Activated CD4-positive, alpha-beta T cell treated with anti-CD3 and anti-CD28 coated beads for 36 hours (primary cell): ENCODE data around the gene FGF22. TPM values are rescaled to one million over a fixed set of nuclear protein-coding genes. Genes with fewer than 3 reads are reported as not detected.

Experiments
- ATAC-seq: fragments of 200-7000 bp; cut with Tn5 transposase; one replicate; pipeline ENCODE4 v1.10.0; 2021; ENCODE audit warnings: mild to moderate bottlenecking, moderate library complexity
- CTCF ChIA-PET: fragments of 350-600 bp; sonication (Branson Sonifier 250); formaldehyde crosslinking; loops from one replicate; lab custom pipeline; 2021; ENCODE audit warnings: antibody characterized with exemption; lab: Charles Lee
- POLR2A ChIA-PET: fragments of 350-600 bp; sonication (Branson Sonifier 250); formaldehyde crosslinking; loops from one replicate; lab custom pipeline; 2021; ENCODE audit warnings: antibody characterized with exemption, inconsistent platforms; lab: Charles Lee
- DNase-seq: peaks from one replicate; pipeline ENCODE4 v3.0.0-alpha.2; 2020
- H3K27ac Mint-ChIP-seq: one replicate; pipeline ENCODE4 v1.8.0; 2021; ENCODE audit warnings: mixed read lengths
- H3K27me3 Mint-ChIP-seq: one replicate; pipeline ENCODE4 v1.8.0; 2021; ENCODE audit warnings: mixed read lengths
- H3K36me3 Mint-ChIP-seq: one replicate; pipeline ENCODE4 v1.8.0; 2021; ENCODE audit warnings: low read depth, mixed read lengths
- H3K4me1 Mint-ChIP-seq: one replicate; pipeline ENCODE4 v1.8.0; 2021; ENCODE audit warnings: mixed read lengths
- H3K4me3 Mint-ChIP-seq: one replicate; pipeline ENCODE4 v1.8.0; 2021; ENCODE audit warnings: mild to moderate bottlenecking, moderate library complexity, mixed read lengths
- H3K9me3 Mint-ChIP-seq: one replicate; pipeline ENCODE4 v1.8.0; 2021; ENCODE audit warnings: low read depth, mixed read lengths
- intact Hi-C, 2 experiments: fragments of 100-400 bp; cut with DNase I in 1 of 2; cut with micrococcal nuclease in 1 of 2; formaldehyde crosslinking; loops; one replicate each; pipeline versions ENCODE4 v1.14.2 to v1.15.1; 2022 to 2024; cut with DNase I, micrococcal nuclease
- total RNA-seq, 2 experiments: library from RNA; stranded (reverse); gene quantifications; one replicate each; pipeline ENCODE4 v1.2.3, GENCODE V29; 2021

The FGF22 gene
- total RNA-seq, 2 experiments from 2014 or later, result not detected

DNA sequence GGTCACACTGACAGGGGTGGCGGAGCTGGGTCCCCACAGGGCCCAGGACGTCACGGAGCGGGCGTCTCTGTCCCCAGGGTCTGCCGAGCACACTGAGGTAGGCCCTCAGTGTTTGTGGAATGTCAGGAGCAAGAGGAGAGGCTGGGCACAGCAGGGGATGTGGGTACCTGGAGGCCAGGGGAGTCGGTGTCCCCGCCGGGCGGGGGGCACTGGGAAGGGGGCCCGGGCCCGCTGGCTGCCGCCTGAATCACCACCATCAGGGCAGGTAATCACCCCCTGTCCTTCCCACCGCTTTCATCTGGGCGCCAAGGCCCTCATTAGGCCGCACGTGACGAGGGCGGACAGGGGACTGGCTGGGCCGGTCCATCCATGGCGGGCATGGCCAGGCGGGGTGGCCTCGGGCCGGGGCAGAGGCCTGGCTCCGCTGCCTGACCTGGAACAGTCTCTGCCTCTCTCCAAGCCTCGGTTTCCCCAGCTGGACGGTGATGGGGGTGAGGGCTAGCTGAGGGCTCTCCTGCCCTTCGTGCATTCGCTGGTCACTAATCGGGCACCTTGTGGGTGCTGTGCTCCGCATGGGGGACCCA is 1.0 kb downstream of the FGF22 start:
- Mint-ChIP-seq H3K4me3 (no peak overlapping the region), H3K27ac (no peak overlapping the region), H3K27me3 (peaks cover 2% of the 10 kb centered on the region), H3K4me1 (peaks cover 6% of the 10 kb centered on the region), H3K9me3 (no peaks in the 10 kb centered on the region), H3K36me3 (peaks cover 3% of the 10 kb centered on the region)
- ChIA-PET CTCF (no interaction called here), POLR2A (no interaction called here)
- intact Hi-C loops, result no loop called here
- ATAC-seq (no peak), DNase-seq (no peak)

GRCh38 chr19:641702-642101 is 2.0 kb downstream of the FGF22 start:
- Mint-ChIP-seq H3K27me3 (peaks cover 2% of the 10 kb centered on the region), H3K4me1 (peaks cover 6% of the 10 kb centered on the region), H3K36me3 (peaks cover 6% of the 10 kb centered on the region), H3K4me3 (no peak overlapping the region), H3K27ac (no peak overlapping the region), H3K9me3 (no peaks in the 10 kb centered on the region)
- intact Hi-C loops, result no loop called here
- no peak for ATAC-seq
- POLR2A ChIA-PET, result interaction anchor here (0.6 kb wide), 1 partner anchor 9 kb away, joined by 3 read pairs; no protein-coding TSS in a partner anchor
- CTCF ChIA-PET, result interaction anchor here (1.0 kb wide), 1 partner anchor 13 kb away, joined by 4 read pairs; no protein-coding TSS in a partner anchor
- no peak for DNase-seq

GRCh38 chr19:642767-643727 is 3.4 kb downstream of the FGF22 start:
- intact Hi-C loops, result no loop called here
- no peak overlapping the region for H3K27ac Mint-ChIP-seq
- H3K36me3 Mint-ChIP-seq, result peaks cover 6% of the 10 kb centered on the region
- DNase-seq (no peak), ATAC-seq (no peak)
- no peaks in the 10 kb centered on the region for H3K9me3 Mint-ChIP-seq
- H3K4me1 Mint-ChIP-seq, result peaks cover 6% of the 10 kb centered on the region
- ChIA-PET POLR2A (interaction anchor here (0.6 kb wide), 1 partner anchor 13 kb away, joined by 4 read pairs; no protein-coding TSS in a partner anchor), CTCF (interaction anchor here (1.0 kb wide), 1 partner anchor 12 kb away, joined by 4 read pairs; no protein-coding TSS in a partner anchor)
- no peak overlapping the region for H3K4me3 Mint-ChIP-seq
- peaks cover 2% of the 10 kb centered on the region for H3K27me3 Mint-ChIP-seq

DNA sequence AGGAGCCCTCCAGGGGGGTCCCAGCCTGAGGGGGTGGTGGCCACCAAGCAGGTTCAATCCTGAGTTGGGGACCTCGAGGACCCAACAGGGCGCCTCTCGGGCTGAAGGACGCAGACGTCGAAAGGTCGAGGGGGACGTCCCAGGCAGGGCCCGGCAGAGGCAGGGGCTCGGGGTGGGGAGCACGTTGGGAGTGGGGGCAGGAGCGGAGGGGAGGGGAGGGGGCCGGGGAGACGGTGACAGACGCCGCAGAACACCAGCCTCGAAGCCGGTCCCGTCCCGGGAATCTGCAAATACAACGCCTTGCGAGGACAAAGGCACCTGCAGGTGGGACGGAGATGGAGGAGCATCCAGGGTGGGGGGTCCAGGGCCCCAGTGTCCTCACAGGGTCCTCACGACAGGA is 4.1 kb downstream of the FGF22 start:
- H3K27me3 Mint-ChIP-seq, result peaks cover 2% of the 10 kb centered on the region
- ChIA-PET CTCF (no interaction called here), POLR2A (no interaction called here)
- H3K9me3 Mint-ChIP-seq, result no peaks in the 10 kb centered on the region
- H3K36me3 Mint-ChIP-seq, result peaks cover 10% of the 10 kb centered on the region
- H3K4me1 Mint-ChIP-seq, result peaks cover 6% of the 10 kb centered on the region
- no peak for DNase-seq
- H3K4me3 Mint-ChIP-seq, result no peak overlapping the region
- ATAC-seq, result no peak
- no peak overlapping the region for H3K27ac Mint-ChIP-seq
- intact Hi-C loops, result no loop called here

DNA sequence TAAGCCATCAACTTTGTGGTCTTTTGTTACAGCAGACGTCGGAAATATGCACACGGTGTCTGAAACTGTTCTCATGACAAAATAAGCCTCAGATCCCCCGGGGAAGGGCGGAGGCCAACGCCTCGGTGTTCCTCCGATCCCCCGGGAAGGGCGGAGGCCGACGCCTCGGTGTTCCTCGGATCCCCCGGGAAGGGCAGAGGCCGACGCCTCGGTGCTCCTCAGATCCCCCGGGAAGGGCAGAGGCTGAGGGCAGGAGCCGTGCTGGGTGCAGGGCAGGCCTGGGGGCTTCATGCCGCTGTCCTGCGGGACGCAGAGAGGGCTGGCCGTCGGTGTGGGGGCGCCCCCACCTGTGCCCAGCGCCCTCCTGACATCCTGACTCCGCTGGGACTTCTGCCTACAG is 4.7 kb downstream of the FGF22 start:
- POLR2A ChIA-PET, result no interaction called here
- Mint-ChIP-seq H3K9me3 (no peaks in the 10 kb centered on the region), H3K27ac (no peak overlapping the region), H3K27me3 (peaks cover under 1% of the 10 kb centered on the region), H3K4me1 (peaks cover 2% of the 10 kb centered on the region), H3K4me3 (no peak overlapping the region), H3K36me3 (peaks cover 12% of the 10 kb centered on the region)
- DNase-seq, result no peak
- intact Hi-C loops, result no loop called here
- CTCF ChIA-PET, result no interaction called here
- ATAC-seq, result no peak

GRCh38 chr19:644789-645188 is 5.1 kb downstream of the FGF22 start:
- H3K27me3 Mint-ChIP-seq, result no peaks in the 10 kb centered on the region
- H3K4me1 Mint-ChIP-seq, result no peaks in the 10 kb centered on the region
- H3K36me3 Mint-ChIP-seq, result peaks cover 14% of the 10 kb centered on the region
- ATAC-seq, result no peak
- H3K4me3 Mint-ChIP-seq, result no peak overlapping the region
- ChIA-PET CTCF (no interaction called here), POLR2A (no interaction called here)
- no peak overlapping the region for H3K27ac Mint-ChIP-seq
- intact Hi-C loops, result no loop called here
- H3K9me3 Mint-ChIP-seq, result no peaks in the 10 kb centered on the region
- DNase-seq, result no peak

- ChIA-PET POLR2A (no interaction called here), CTCF (interaction anchor here (0.8 kb wide), 1 partner anchor 61 kb away, joined by 3 read pairs; no protein-coding TSS in a partner anchor)
- Mint-ChIP-seq H3K27ac (no peak overlapping the region), H3K27me3 (no peaks in the 10 kb centered on the region), H3K4me3 (no peak overlapping the region), H3K9me3 (no peaks in the 10 kb centered on the region), H3K4me1 (no peaks in the 10 kb centered on the region), H3K36me3 (peaks cover 18% of the 10 kb centered on the region)
- DNase-seq, result no peak
- intact Hi-C loops, result no loop called here
- peak; percentile 11 for ATAC-seq
Measured at GRCh38 chr19:645912-646778, 6.5 kb downstream of the FGF22 start.

DNA sequence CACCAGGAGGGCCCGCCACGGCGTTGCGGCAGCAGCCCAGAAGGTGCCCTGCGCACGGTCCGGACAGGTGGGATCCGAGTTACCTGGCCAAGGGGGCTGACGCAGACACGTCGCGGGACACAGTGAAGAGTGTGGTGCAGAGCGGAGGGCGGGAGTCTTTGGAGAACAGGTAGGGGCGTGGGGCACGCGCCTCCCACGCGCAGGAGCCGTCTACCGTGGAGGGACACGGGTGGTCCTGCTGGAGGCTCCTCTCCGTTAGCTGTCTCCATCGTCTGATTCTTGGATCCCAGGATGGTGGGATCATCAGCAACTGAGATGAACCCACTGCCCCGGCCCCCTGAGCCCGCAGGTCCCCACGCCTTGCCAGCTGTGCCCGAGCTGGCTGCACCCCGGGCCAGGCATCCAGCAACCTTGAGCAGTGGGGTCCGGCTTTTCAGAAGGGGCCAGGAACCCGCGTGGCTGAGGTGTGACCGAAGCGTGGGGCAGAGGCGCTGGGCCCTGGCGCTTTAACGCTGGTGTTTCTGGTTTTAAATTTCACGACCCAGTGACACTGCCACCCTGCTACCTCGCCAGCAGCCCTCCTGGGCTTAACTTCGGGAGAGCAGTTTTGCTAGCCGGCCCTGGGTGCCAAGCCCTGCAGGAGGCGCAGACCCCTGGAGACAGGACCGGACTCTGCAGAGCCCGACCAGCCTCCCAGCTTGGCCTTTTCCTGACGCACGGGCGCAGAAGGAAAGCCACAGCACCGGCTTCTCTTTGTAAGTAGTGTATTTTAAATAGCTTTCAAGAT is 7.3 kb downstream of the FGF22 start:
- Mint-ChIP-seq H3K36me3 (peaks cover 18% of the 10 kb centered on the region), H3K4me1 (no peaks in the 10 kb centered on the region), H3K4me3 (no peak overlapping the region), H3K9me3 (no peaks in the 10 kb centered on the region), H3K27ac (no peak overlapping the region), H3K27me3 (no peaks in the 10 kb centered on the region)
- ChIA-PET CTCF (no interaction called here), POLR2A (no interaction called here)
- intact Hi-C loops, result no loop called here
- no peak for ATAC-seq
- no peak for DNase-seq

DNA sequence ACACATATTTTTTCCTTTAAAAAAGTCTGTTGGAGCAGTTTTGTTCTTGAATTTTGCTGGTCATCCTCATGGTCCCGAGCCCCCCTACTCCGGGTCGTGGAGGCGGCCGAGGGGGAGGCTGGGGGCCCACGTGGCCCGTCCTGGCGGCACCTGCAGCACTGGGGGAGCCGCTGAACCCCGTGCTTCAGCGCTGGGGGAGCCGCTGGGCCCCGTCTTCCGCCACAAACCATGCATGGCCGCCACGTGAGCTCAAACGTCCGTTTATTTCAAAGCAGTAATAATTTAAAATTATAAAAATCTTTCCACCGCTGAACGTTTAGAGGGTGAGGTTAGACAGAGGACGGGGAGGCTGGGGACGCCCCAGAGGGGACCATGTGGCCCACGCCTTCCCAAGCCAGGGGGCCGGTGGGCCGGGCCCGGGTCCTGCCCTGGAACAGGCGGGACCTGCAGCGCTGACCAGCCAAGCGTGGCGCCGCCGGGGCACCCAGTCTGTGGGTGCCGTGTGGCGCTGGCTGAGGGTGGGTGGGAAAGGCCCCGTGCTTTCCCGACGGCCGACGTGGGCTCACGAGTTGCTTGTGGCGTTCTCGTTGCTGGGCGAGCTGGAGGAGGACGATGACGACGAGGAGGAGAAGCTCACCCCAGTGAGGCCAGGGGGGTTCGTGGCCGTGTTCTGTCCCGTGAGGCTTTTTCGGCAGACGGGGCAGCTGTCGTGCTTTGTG is 8.0 kb downstream of the FGF22 start:
- ATAC-seq (no peak), DNase-seq (no peak)
- Mint-ChIP-seq H3K27me3 (no peaks in the 10 kb centered on the region), H3K27ac (no peak overlapping the region), H3K4me1 (no peaks in the 10 kb centered on the region), H3K4me3 (no peak overlapping the region), H3K9me3 (no peaks in the 10 kb centered on the region), H3K36me3 (peaks cover 18% of the 10 kb centered on the region)
- intact Hi-C loops, result no loop called here
- ChIA-PET CTCF (no interaction called here), POLR2A (no interaction called here)

- Mint-ChIP-seq H3K27ac (no peak overlapping the region), H3K27me3 (no peaks in the 10 kb centered on the region), H3K36me3 (peaks cover 22% of the 10 kb centered on the region), H3K9me3 (no peaks in the 10 kb centered on the region), H3K4me1 (no peaks in the 10 kb centered on the region), H3K4me3 (no peak overlapping the region)
- POLR2A ChIA-PET, result no interaction called here
- CTCF ChIA-PET, result no interaction called here
- ATAC-seq (no peak), DNase-seq (no peak)
- intact Hi-C loops, result no loop called here
Measured at GRCh38 chr19:648305-648704, 8.6 kb downstream of the FGF22 start.
